ENCODE results near the gene HMGCL.

The HMGCL gene

DNA sequence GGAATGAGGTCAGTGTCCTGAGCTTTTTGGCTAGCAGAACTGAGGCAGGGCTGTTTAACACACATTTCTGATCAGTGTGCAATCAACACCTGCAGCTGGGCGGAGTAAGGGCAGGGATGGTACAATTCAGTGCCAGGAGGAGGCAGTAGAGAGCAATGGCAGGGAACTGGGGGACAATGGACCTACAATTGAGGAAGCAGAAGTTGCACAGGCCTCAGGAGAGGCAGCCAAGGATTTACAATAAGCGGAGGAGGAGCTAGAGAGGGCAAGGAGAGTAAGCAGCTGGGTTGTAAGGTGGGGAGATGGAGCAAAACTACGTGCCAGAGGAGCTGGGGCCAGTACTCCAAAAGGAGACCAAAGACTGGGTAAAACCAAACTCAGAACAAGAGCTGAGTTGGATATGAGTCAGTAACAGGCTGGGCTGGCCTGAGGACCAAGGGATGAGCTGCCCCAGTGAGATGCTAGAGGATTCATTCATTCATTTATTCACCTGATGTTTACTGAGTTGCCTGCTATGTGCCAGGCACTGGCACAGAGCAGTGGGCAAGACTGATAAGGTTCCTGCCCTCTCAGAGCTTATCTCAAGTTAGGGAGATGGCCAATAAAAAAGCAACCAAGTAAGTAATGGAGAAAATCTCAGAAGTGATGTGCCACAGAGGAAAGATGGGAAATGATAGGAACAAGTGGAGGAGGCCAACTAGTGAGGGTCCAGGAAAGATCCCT lies 14.2 kb downstream of the HMGCL start:
- peak; percentile 77 for ATAC-seq
- no peak for TF ChIP-seq ISL1 (CRISPR knock-in tag; IDR thresholded peaks at IDR 0.05)
- TF ChIP-seq, protein P1, sequence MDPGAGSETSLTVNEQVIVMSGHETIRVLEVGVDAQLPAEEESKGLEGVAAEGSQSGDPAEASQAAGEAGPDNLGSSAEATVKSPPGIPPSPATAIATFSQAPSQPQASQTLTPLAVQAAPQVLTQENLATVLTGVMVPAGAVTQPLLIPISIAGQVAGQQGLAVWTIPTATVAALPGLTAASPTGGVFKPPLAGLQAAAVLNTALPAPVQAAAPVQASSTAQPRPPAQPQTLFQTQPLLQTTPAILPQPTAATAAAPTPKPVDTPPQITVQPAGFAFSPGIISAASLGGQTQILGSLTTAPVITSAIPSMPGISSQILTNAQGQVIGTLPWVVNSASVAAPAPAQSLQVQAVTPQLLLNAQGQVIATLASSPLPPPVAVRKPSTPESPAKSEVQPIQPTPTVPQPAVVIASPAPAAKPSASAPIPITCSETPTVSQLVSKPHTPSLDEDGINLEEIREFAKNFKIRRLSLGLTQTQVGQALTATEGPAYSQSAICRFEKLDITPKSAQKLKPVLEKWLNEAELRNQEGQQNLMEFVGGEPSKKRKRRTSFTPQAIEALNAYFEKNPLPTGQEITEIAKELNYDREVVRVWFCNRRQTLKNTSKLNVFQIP (CRISPR knock-in tag; IDR thresholded peaks at IDR 0.05; ENCODE audit: borderline replicate concordance, low read depth) = no peak
- TF ChIP-seq BACH2 (CRISPR knock-in tag; IDR thresholded peaks at IDR 0.05; ENCODE audit: borderline replicate concordance) = no peak
- TF ChIP-seq ARNTL (CRISPR knock-in tag; IDR thresholded peaks at IDR 0.05; ENCODE audit: borderline replicate concordance, low read depth) = no peak
- no peak for TF ChIP-seq ZNF565 (CRISPR knock-in tag; conservative IDR thresholded peaks at IDR 0.05; ENCODE audit: low read depth)
- TF ChIP-seq, protein P2, sequence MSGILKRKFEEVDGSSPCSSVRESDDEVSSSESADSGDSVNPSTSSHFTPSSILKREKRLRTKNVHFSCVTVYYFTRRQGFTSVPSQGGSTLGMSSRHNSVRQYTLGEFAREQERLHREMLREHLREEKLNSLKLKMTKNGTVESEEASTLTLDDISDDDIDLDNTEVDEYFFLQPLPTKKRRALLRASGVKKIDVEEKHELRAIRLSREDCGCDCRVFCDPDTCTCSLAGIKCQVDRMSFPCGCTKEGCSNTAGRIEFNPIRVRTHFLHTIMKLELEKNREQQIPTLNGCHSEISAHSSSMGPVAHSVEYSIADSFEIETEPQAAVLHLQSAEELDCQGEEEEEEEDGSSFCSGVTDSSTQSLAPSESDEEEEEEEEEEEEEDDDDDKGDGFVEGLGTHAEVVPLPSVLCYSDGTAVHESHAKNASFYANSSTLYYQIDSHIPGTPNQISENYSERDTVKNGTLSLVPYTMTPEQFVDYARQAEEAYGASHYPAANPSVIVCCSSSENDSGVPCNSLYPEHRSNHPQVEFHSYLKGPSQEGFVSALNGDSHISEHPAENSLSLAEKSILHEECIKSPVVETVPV (CRISPR knock-in tag; IDR thresholded peaks at IDR 0.05) = no peak
- TF ChIP-seq, protein P3, sequence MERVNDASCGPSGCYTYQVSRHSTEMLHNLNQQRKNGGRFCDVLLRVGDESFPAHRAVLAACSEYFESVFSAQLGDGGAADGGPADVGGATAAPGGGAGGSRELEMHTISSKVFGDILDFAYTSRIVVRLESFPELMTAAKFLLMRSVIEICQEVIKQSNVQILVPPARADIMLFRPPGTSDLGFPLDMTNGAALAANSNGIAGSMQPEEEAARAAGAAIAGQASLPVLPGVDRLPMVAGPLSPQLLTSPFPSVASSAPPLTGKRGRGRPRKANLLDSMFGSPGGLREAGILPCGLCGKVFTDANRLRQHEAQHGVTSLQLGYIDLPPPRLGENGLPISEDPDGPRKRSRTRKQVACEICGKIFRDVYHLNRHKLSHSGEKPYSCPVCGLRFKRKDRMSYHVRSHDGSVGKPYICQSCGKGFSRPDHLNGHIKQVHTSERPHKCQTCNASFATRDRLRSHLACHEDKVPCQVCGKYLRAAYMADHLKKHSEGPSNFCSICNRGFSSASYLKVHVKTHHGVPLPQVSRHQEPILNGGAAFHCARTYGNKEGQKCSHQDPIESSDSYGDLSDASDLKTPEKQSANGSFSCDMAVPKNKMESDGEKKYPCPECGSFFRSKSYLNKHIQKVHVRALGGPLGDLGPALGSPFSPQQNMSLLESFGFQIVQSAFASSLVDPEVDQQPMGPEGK (CRISPR knock-in tag; IDR thresholded peaks at IDR 0.05; ENCODE audit: borderline replicate concordance) = no peak
- no peak for TF ChIP-seq SNAI2 (CRISPR knock-in tag; IDR thresholded peaks at IDR 0.05)
- TF ChIP-seq RARB (CRISPR knock-in tag; IDR thresholded peaks at IDR 0.05) = no peak
- TF ChIP-seq ZNF8 (CRISPR knock-in tag; IDR thresholded peaks at IDR 0.05) = no peak

DNA sequence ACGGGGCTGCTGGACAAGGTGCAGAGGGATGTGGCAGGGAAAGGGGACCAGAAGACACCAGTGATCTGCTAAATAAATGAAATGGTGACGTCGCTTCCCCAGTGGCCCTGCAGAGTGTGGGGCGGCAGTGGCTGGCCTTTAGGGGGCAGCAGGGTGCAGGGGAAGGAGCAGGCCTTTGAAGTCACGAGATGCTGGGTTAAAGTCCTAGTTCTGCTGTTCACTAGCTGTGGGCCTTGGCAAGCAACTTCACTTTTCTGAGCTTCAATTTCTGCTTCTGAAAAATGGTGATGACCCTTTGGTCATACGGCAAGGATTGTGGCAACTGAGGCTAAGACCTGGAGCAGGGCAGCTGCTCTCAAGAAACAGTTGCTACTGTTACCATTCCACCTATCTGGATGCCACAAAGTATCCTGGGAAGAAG lies 15.5 kb downstream of the HMGCL start:
- TF ChIP-seq RARB (CRISPR knock-in tag; IDR thresholded peaks at IDR 0.05) = no peak
- peak; percentile 92 for ATAC-seq

DNA sequence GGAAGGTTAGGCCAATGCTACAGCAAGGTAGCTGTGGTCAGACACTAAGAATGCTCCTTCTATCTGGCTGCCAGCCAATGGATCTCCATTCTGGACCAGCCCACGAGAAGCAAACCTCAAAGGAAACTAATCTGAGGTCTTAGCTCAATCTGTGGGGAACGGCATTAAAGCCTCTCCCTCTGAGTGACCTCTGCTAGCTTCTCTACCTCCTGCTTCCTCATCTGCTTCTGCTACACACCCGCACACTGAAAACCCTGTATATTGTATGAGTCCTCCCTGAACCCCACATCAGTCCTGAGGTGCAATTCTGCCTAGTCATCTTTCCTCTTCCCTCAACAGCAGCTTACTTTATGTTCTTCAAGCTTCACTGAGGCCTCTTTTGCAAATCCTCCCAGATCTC lies 17.8 kb downstream of the HMGCL start:
- no peak for TF ChIP-seq TOX (CRISPR knock-in tag; IDR thresholded peaks at IDR 0.05; ENCODE audit: borderline replicate concordance)
- TF ChIP-seq, protein P2 (CRISPR knock-in tag; IDR thresholded peaks at IDR 0.05) = no peak
- TF ChIP-seq, protein P3 (CRISPR knock-in tag; IDR thresholded peaks at IDR 0.05; ENCODE audit: borderline replicate concordance) = no peak
- TF ChIP-seq PPARA (CRISPR knock-in tag; IDR thresholded peaks at IDR 0.05; ENCODE audit: borderline replicate concordance) = no peak
- TF ChIP-seq ZNF565 (CRISPR knock-in tag; conservative IDR thresholded peaks at IDR 0.05; ENCODE audit: low read depth) = no peak
- no peak for TF ChIP-seq ARNTL (CRISPR knock-in tag; IDR thresholded peaks at IDR 0.05; ENCODE audit: borderline replicate concordance, low read depth)
- TF ChIP-seq SNAI2 (CRISPR knock-in tag; IDR thresholded peaks at IDR 0.05) = no peak
- no peak for TF ChIP-seq TCF4 (CRISPR knock-in tag; IDR thresholded peaks at IDR 0.05; ENCODE audit: borderline replicate concordance)
- no peak for TF ChIP-seq ZFP3 (CRISPR knock-in tag; IDR thresholded peaks at IDR 0.05)
- no peak for TF ChIP-seq ZC3H10 (CRISPR knock-in tag; IDR thresholded peaks at IDR 0.05)
- no peak for TF ChIP-seq BACH2 (CRISPR knock-in tag; IDR thresholded peaks at IDR 0.05; ENCODE audit: borderline replicate concordance)
- TF ChIP-seq, protein P4, sequence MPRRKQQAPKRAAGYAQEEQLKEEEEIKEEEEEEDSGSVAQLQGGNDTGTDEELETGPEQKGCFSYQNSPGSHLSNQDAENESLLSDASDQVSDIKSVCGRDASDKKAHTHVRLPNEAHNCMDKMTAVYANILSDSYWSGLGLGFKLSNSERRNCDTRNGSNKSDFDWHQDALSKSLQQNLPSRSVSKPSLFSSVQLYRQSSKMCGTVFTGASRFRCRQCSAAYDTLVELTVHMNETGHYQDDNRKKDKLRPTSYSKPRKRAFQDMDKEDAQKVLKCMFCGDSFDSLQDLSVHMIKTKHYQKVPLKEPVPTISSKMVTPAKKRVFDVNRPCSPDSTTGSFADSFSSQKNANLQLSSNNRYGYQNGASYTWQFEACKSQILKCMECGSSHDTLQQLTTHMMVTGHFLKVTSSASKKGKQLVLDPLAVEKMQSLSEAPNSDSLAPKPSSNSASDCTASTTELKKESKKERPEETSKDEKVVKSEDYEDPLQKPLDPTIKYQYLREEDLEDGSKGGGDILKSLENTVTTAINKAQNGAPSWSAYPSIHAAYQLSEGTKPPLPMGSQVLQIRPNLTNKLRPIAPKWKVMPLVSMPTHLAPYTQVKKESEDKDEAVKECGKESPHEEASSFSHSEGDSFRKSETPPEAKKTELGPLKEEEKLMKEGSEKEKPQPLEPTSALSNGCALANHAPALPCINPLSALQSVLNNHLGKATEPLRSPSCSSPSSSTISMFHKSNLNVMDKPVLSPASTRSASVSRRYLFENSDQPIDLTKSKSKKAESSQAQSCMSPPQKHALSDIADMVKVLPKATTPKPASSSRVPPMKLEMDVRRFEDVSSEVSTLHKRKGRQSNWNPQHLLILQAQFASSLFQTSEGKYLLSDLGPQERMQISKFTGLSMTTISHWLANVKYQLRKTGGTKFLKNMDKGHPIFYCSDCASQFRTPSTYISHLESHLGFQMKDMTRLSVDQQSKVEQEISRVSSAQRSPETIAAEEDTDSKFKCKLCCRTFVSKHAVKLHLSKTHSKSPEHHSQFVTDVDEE (CRISPR knock-in tag; IDR thresholded peaks at IDR 0.05) = no peak
- TF ChIP-seq ESRRG (CRISPR knock-in tag; IDR thresholded peaks at IDR 0.05) = no peak
- TF ChIP-seq, protein P5, sequence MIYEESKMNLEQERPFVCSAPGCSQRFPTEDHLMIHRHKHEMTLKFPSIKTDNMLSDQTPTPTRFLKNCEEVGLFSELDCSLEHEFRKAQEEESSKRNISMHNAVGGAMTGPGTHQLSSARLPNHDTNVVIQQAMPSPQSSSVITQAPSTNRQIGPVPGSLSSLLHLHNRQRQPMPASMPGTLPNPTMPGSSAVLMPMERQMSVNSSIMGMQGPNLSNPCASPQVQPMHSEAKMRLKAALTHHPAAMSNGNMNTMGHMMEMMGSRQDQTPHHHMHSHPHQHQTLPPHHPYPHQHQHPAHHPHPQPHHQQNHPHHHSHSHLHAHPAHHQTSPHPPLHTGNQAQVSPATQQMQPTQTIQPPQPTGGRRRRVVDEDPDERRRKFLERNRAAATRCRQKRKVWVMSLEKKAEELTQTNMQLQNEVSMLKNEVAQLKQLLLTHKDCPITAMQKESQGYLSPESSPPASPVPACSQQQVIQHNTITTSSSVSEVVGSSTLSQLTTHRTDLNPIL (CRISPR knock-in tag; IDR thresholded peaks at IDR 0.05; ENCODE audit: low read depth) = no peak
- no peak for ATAC-seq
